ENCODE results near the gene COL9A3.

DNA sequence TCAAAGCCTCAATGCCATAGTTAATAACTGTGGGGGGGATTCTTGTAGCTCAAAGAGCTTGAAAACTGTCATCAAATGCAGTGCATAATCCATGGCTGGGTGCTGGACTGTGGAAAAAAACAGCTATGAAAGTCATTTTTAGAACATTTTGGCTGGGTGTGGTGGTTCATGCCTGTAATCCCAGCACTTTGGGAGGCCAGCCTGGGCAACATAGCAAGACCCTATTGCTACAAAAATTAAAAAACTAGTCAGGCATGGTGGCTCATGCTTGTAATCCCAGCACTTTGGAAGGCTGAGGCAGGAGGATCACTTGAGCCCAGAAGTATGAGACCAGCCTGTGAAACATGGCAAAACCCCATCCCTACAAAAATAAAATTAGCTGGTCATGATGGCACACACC is 32.6 kb downstream of the COL9A3 start:
- TF ChIP-seq POLR2A (IDR thresholded peaks at IDR 0.05; ENCODE audit: low read depth, low read length) = no peak
- no peak for TF ChIP-seq POLR2AphosphoS5 (IDR thresholded peaks at IDR 0.05; ENCODE audit: low read depth, low read length)
- TF ChIP-seq TAF1 (IDR thresholded peaks at IDR 0.05; ENCODE audit: borderline replicate concordance, low read depth, low read length) = no peak

Measured in GM12892 (cell line).